Caco-2 (cell line): Measurements from ENCODE around the gene GPR78. TPM values are rescaled to one million over a fixed set of nuclear protein-coding genes. Genes with fewer than 3 reads are reported as not detected.

Source experiments
- BruUV-seq: library from RNA; stranded (reverse); fragments of 400-500 nt; replicated peaks from 2 replicates; lab custom pipeline; 2021; lab: Mats Ljungman, UMichigan
- CTCF ChIA-PET: fragments of 300-600 bp; sonication (Branson Sonifier 250); formaldehyde crosslinking; loops from one replicate; lab custom pipeline; 2022; ENCODE audit warnings: antibody characterized with exemption; lab: Charles Lee
- POLR2A ChIA-PET: fragments of 300-600 bp; sonication (Branson Sonifier 250); formaldehyde crosslinking; loops from one replicate; lab custom pipeline; 2022; ENCODE audit warnings: antibody characterized with exemption; lab: Charles Lee
- DNase-seq, 2 experiments: peaks; one replicate each; pipeline versions ENCODE4 v3.0.0 to v3.0.0-alpha.2; 2020 to 2022
- H3K27me3 ChIP-seq: replicated peaks from 2 replicates; pipeline ENCODE4 v1.6.0; 2011; ENCODE audit warnings: low read length; ENCODE audit not compliant: control insufficient read depth, insufficient read depth
- H3K36me3 ChIP-seq: 2 replicates; pipeline ENCODE4 v1.5.1; 2011; ENCODE audit warnings: low read length; ENCODE audit not compliant: control insufficient read depth, insufficient read depth
- H3K4me1 ChIP-seq: fragments of 250-450 bp; sonication (Bioruptor Pico); 2 replicates; pipeline ENCODE4 v1.5.1; 2020; ENCODE audit warnings: mild to moderate bottlenecking
- H3K4me3 ChIP-seq: 2 replicates; pipeline ENCODE4 v1.5.1; 2011; ENCODE audit warnings: low read depth, mild to moderate bottlenecking, control low read depth, low read length
- H3K9me3 ChIP-seq: fragments of 250-450 bp; sonication (Bioruptor Pico); 2 replicates; pipeline ENCODE4 v1.5.1; 2020; ENCODE audit warnings: mild to moderate bottlenecking, moderate library complexity
- H3K27ac Mint-ChIP-seq: one replicate; pipeline ENCODE4 v1.8.0; 2022; ENCODE audit warnings: mixed read lengths; ENCODE audit not compliant: unreplicated experiment
- H3K27me3 Mint-ChIP-seq: one replicate; pipeline ENCODE4 v1.8.0; 2022; ENCODE audit warnings: mixed read lengths; ENCODE audit not compliant: insufficient read depth, unreplicated experiment
- H3K36me3 Mint-ChIP-seq: one replicate; pipeline ENCODE4 v1.8.0; 2022; ENCODE audit warnings: mild to moderate bottlenecking, mixed read lengths; ENCODE audit not compliant: insufficient read depth, unreplicated experiment
- H3K4me1 Mint-ChIP-seq: one replicate; pipeline ENCODE4 v1.8.0; 2022; ENCODE audit warnings: low read depth, mixed read lengths; ENCODE audit not compliant: unreplicated experiment
- H3K4me3 Mint-ChIP-seq: one replicate; pipeline ENCODE4 v1.8.0; 2022; ENCODE audit warnings: mild to moderate bottlenecking, moderate library complexity, mixed read lengths; ENCODE audit not compliant: unreplicated experiment
- H3K9me3 Mint-ChIP-seq: one replicate; pipeline ENCODE4 v1.8.0; 2022; ENCODE audit warnings: mixed read lengths; ENCODE audit not compliant: unreplicated experiment
- intact Hi-C: fragments of 100-400 bp; cut with micrococcal nuclease; formaldehyde crosslinking; loops from one replicate; pipeline ENCODE4 v1.10.0; 2022; ENCODE audit not compliant: unreplicated experiment
- total RNA-seq: library from RNA; stranded (reverse); gene quantifications from 2 replicates; pipeline ENCODE4 v1.2.3, GENCODE V29; 2022
- TF ChIP-seq, protein P1 (sequence below), 2 experiments: fragments of 200-600 bp in 1 of 2; IDR thresholded peaks; 1 replicate in 1 of 2; 2 replicates in 1 of 2; pipeline versions ENCODE4 v1.5.1 to v1.8.0; 2011 to 2022; ENCODE audit warnings: antibody characterized with exemption in 1 of 2, control low read depth in 1 of 2, inconsistent platforms in 1 of 2, low read depth in 1 of 2, low read length in 1 of 2, mild to moderate bottlenecking in 1 of 2, moderate library complexity in 1 of 2; ENCODE audit not compliant: insufficient read depth in 1 of 2, severe bottlenecking in 1 of 2, unreplicated experiment in 1 of 2

GPR78 gene
- total RNA-seq, 1 experiment from 2014 or later = 0.68 TPM

DNA sequence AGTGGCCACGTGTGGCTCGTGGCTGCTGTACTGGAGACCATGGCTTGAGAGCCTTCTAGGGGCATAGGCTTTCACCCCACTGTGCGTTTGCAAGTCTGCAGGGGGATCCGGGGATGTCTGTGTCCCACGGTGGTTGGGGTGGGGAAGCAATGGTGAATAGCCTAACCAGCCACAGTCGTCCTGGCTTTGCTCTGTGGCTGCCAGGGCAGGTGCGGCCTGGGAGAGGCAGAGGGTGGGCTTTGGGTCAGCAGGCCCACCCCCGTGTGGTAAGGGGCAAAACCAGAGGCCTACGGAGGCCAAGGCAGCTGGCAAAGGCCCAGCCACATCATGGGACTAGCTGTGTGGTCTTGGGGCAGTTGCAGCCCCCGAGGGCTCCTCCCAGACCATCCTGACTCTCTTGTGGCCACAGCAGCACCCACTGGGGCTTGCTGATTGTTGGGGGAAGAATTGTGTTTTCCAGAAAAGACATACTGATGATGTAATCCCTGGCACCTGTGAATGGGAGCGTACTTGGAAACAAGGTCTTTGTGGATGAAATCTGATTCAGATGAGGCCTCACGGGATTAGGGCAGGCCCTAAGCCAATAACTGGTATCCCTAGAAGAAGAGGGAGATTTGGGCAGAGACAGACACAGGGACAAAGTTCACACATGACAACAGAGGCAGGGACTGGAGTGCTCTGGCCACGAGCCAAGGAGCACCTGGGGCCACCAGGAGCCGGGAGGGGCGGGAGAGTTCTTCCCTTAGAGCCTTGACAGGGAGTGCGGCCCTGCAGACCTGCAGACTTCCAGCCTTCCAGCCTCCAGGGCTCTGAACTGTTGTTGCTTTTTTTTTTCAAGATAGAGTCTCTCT lies 15.3 kb downstream of the GPR78 start:
- Mint-ChIP-seq H3K27me3 (peaks cover 2% of the 10 kb centered on the region), H3K36me3 (no peaks in the 10 kb centered on the region), H3K9me3 (no peaks in the 10 kb centered on the region), H3K4me3 (no peak overlapping the region), H3K4me1 (peaks cover 6% of the 10 kb centered on the region), H3K27ac (no peak overlapping the region)
- Histone ChIP-seq H3K4me1 (peaks cover 17% of the 10 kb centered on the region), H3K36me3 (no peaks in the 10 kb centered on the region), H3K9me3 (no peaks in the 10 kb centered on the region), H3K27me3 (no peaks in the 10 kb centered on the region), H3K4me3 (no peak overlapping the region)
- intact Hi-C loops = no loop called here
- POLR2A ChIA-PET = no interaction called here
- CTCF ChIA-PET = interaction anchor here (0.6 kb wide), 1 partner anchor 106 kb away, joined by 3 read pairs; no protein-coding TSS in a partner anchor
- no TSS peak for BruUV-seq
- no peak for DNase-seq
- TF ChIP-seq, protein P1, sequence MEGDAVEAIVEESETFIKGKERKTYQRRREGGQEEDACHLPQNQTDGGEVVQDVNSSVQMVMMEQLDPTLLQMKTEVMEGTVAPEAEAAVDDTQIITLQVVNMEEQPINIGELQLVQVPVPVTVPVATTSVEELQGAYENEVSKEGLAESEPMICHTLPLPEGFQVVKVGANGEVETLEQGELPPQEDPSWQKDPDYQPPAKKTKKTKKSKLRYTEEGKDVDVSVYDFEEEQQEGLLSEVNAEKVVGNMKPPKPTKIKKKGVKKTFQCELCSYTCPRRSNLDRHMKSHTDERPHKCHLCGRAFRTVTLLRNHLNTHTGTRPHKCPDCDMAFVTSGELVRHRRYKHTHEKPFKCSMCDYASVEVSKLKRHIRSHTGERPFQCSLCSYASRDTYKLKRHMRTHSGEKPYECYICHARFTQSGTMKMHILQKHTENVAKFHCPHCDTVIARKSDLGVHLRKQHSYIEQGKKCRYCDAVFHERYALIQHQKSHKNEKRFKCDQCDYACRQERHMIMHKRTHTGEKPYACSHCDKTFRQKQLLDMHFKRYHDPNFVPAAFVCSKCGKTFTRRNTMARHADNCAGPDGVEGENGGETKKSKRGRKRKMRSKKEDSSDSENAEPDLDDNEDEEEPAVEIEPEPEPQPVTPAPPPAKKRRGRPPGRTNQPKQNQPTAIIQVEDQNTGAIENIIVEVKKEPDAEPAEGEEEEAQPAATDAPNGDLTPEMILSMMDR (IDR thresholded peaks at IDR 0.05; ENCODE audit: insufficient read depth in 1 of 2, low read depth in 1 of 2, low read length in 1 of 2, severe bottlenecking in 1 of 2, unreplicated experiment in 1 of 2) = no peak

GRCh38 chr4:8596891-8597290 lies 16.7 kb downstream of the GPR78 start:
- DNase-seq = no peak
- Mint-ChIP-seq H3K27me3 (no peaks in the 10 kb centered on the region), H3K4me1 (peaks cover 6% of the 10 kb centered on the region), H3K9me3 (no peaks in the 10 kb centered on the region), H3K36me3 (no peaks in the 10 kb centered on the region), H3K4me3 (no peak overlapping the region), H3K27ac (no peak overlapping the region)
- peaks cover 16% of the 10 kb centered on the region for H3K4me1 ChIP-seq
- ChIA-PET POLR2A (no interaction called here), CTCF (interaction anchor here (0.8 kb wide), 1 partner anchor 128 kb away, joined by 3 read pairs; no protein-coding TSS in a partner anchor)
- H3K27me3 ChIP-seq = no peaks in the 10 kb centered on the region
- H3K4me3 ChIP-seq = no peak overlapping the region
- TF ChIP-seq, protein P1 (IDR thresholded peaks at IDR 0.05; ENCODE audit: insufficient read depth in 1 of 2, low read depth in 1 of 2, low read length in 1 of 2, severe bottlenecking in 1 of 2, unreplicated experiment in 1 of 2) = no peak
- BruUV-seq = no TSS peak
- no peaks in the 10 kb centered on the region for H3K9me3 ChIP-seq
- intact Hi-C loops = no loop called here
- H3K36me3 ChIP-seq = no peaks in the 10 kb centered on the region

GRCh38 chr4:8597319-8597718 lies 17.1 kb downstream of the GPR78 start:
- no peaks in the 10 kb centered on the region for H3K9me3 Mint-ChIP-seq
- no peaks in the 10 kb centered on the region for H3K27me3 ChIP-seq
- no peaks in the 10 kb centered on the region for H3K36me3 Mint-ChIP-seq
- H3K27ac Mint-ChIP-seq = no peak overlapping the region
- TF ChIP-seq, protein P1 (IDR thresholded peaks at IDR 0.05; ENCODE audit: insufficient read depth in 1 of 2, low read depth in 1 of 2, low read length in 1 of 2, severe bottlenecking in 1 of 2, unreplicated experiment in 1 of 2) = no peak
- H3K4me3 ChIP-seq = no peak overlapping the region
- no peaks in the 10 kb centered on the region for H3K36me3 ChIP-seq
- ChIA-PET POLR2A (no interaction called here), CTCF (interaction anchor here (0.8 kb wide), 1 partner anchor 129 kb away, joined by 3 read pairs; no protein-coding TSS in a partner anchor)
- no peaks in the 10 kb centered on the region for H3K27me3 Mint-ChIP-seq
- intact Hi-C loops = no loop called here
- H3K4me1 Mint-ChIP-seq = peaks cover 6% of the 10 kb centered on the region
- BruUV-seq = no TSS peak
- peaks cover 12% of the 10 kb centered on the region for H3K4me1 ChIP-seq
- H3K9me3 ChIP-seq = no peaks in the 10 kb centered on the region
- DNase-seq = no peak
- no peak overlapping the region for H3K4me3 Mint-ChIP-seq
